HG03066 (cell line): Measurements from ENCODE around the gene SKAP2.

Experiments
- ATAC-seq: cut with Tn5 transposase; IDR thresholded peaks from one replicate; pipeline ENCODE4 v1.9.1; 2021; ENCODE audit warnings: low read depth; ENCODE audit not compliant: unreplicated experiment

SKAP2 gene

DNA sequence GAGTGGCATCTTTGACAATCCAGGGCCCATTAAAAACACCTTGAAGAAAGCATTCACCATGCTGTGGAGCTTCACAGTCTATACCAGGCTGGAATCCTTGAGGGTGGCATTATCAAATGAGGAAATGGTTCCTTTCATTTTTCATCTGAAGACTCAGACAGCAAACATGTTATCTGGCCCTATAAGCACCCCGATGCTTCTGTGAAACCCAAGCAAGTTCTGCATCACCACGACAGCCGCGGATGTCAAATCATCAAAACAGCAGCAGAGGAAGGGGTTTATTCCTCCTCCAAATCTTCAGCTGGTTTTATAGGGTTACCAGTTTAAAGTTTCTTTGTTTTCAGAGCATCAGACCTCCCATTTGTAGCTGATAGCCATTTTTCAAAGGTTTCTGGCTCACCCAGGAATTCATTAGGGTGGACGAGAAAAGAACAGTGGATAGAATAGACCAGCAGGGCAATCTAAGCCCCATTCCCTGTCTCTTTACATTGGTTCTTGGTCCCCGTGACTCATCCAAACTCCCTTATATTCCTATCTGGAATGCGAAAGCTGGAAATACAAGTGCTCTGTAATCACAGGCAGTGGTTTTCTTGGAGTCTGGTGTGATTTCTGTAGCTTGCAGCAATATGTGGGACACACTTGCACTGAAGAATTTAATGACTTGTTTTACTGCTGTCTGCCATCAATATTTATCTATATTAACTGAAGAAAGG lies 217.9 kb downstream of the SKAP2 start:
- ATAC-seq = no peak

DNA sequence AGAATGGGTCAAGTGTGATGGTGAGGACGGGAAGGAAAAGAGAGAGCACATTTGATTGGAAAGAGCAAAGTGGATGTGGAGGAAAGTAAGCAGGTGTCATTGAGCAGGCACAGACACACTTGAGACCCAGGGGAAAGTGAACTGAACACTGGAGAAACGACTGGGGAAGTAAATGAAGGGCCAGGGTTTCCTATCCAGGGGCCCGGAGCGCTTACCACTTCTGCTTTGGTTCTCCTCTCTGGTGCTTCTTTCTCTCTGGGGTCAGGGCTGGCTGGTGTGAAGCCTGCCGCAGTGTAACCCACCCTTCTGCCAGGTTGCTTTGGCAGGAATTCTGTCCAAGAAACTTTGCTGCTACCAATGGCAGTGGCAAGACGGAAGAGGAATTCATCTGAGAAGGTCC lies 219.3 kb downstream of the SKAP2 start:
- ATAC-seq = no peak

DNA sequence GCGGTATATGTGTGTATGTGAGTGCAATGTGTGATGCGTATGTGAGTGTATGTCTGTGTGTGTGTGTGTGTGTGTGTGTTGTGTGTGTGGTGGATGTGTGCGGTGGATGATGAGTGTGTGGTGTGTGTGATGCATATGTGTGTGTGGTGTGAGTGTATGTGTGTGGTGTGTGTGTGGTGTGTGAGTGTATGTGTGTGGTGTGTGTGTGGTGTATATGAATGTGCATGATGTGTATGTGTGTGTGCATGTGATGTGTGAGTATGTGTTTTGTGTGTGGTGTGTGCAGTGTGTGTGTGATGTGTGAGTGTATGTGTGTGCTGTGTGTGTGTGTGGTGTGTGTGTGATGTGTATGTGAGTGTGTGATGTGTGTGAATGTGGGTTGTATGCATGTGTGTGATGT lies 222.0 kb downstream of the SKAP2 start:
- no peak for ATAC-seq

DNA sequence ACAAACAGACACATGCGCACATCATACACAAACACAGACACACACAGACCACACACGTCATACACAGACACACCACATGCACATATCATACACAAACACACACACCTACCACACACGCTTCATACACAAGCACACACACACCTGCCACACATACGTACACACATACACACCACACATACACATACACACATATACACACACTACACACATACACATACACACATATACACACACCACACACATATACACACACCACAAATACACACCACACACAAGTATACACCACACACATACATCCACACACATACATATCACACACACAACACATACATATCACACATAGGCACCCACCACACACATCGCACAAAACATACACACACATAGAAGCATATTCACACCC lies 224.7 kb downstream of the SKAP2 start:
- ATAC-seq = no peak

DNA sequence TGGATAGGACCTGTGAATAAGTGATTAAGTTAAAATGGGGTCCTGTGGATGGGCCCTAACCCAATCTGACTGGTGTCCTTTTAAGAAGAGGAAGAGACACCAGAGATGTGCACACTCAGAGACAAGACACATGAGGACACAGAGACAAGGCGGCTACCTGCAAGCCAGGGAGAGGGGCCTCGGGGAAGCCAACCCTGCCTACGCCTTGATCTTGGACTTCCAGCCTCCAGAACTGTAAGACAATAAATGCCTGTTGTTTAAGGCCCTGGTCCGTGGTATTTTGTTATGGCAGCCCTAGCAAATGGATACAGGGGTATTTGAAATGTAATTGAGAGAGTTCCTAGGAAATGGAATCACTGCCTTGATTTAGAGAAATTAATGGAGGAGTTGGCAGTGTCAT lies 225.3 kb downstream of the SKAP2 start:
- ATAC-seq = no peak

DNA sequence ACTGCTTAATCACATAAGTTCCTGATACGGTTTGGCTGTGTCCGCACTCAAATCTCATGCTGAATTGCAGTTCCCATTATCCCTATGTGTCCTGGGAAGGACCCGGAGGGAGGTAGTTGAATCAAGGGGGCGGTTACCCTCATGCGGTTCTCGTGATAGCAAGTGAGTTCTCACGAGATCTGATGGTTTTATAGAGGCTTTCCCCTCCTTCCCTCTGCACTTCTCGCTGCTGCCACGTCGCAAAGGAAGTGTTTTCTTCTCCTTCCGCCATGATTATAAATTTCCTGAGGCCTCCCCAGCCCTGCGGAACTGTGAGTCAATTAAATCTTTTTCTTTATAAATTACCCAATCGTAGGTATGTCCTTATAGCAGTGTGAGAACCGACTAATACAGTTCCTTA lies 226.2 kb downstream of the SKAP2 start:
- no peak for ATAC-seq

DNA sequence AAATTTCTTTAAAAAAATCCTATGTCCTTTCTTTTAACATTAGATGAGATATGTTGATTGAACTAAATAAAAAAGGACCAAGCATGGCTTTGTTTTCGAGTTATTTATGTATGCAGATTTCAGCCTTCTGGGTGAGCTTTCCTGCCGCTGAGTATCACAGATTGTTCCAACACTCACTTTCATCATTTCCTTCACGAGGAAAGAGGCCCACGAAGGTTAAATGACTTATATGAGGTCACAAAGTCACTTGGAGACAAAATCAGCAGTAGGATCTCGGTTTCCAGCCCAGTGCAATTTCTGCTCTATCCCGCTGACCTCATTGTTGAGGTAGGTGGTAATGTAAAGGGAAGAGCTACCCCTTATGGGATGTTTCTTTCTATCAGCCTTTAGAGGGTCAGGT lies 226.8 kb downstream of the SKAP2 start:
- no peak for ATAC-seq

DNA sequence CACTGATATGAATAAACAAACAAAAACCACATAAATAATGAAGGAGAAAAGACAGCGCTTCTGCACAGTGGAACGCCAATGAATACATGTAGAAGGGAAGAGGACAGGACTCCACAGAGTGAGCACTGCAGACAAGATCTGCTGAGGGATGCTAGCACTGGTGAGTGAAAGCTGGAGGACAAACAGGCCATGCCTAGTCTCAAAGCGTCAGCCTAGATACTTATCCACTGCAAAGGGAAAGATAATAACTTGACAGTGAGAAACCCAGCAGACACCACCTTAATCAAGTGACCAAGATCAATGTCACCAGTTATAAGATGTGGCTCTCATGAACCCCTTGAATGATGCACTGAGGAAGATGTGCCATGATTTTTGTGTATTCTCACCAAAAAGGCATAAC lies 227.6 kb downstream of the SKAP2 start:
- ATAC-seq = no peak

DNA sequence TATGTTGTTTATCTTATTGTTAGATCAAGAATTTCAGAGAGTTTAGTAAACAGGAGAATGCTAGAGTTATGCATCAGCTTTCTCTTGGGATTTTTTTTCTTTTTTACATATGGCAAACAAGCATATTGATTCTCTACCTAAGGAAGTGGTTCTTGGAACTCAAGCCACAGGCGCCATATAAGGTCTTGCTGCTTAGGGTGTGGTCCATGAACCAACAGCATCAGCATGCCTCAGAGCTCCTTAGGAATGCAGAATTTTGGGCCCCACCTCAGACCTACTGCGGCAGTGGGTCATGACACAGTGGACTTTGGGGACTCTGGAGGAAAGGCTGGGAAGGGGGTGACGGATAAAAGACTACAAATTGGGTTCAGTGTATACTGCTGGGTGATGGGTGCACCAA lies 230.8 kb downstream of the SKAP2 start:
- ATAC-seq = no peak

DNA sequence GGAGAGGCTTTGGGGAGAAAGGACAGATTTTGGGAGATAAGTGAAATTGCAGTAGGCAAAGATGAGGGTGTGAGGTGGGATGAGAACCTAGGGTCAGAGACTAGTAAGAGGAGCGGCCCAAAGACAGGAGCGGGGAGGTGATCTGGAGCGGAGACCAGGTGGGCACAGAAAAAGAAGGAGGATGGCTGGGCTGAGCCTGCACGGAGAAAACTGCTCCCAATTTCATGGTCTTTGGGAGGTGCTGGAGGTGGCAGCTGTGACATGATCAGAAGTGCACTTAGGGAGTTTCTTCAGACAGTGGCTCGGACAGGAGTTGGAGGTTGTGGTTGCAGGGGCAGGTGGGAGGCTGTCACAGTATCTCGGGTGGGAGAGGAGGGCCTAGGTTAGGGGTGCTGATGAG lies 232.8 kb downstream of the SKAP2 start:
- no peak for ATAC-seq

DNA sequence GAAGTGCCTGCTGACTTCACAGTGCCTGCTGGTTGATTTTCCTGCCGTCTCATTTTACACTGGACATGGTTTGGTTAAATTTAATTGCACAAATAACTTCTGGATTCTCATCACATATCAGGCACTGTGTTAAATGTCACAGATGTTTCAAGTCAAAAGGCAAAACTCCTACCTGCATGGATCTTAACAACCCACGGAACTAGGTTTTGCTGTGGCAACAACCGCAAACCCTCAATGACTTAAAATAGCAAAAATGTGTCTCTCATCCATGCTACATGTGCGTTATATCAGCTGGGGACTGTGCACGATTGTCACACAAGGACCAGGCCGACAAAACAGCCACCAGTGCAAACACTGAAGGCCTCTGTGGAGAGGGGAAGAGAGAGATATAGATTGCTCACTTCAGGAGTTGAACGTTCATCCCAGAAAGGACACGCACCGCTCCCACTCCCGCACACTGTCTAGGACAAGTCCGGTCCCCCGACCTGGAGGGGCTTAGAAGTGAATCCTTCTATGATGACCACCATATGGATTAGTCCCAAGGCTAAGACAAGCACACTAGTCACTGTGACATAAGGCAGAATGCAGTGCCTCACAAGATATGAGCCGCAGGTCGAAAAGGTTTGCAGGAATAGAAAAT lies 233.3 kb downstream of the SKAP2 start:
- ATAC-seq = no peak

DNA sequence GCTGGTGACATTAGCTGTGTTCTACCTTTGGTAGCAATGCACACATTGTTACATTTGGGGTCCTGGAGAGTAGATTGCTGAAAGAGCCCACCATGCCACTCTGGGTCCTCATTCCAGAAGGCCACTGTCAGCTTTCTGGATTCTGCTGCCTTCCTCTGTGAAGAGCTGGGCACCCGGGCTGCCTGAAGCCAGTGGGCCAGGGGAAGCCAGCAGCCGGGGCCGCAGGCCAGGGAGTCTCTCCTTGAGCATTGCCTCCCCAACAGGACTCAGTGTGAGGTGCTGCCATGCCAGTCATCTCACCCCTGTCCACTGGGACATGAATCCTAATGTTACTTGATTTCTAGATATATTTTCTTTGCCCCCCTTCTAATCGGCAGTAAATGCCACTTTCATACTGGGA lies 234.0 kb downstream of the SKAP2 start:
- ATAC-seq = no peak

DNA sequence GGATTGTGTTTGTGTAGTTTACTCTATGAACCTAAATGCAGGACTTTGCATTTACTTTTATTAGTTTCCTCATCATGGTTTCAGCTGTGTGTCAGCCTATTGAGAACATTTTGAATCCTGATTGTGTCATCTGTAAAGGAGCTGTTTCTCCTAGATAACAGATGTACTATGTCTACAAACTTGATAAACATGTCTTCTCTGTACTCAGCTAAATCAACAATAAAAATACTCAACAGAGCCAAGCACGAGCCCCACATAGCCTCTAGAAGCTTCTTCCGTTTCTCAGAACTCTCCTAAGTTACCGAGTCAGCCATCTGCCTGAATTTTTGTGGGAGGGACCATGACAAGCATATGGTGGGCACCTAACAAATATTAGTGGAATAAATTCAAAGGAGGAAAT lies 234.7 kb downstream of the SKAP2 start:
- ATAC-seq = no peak

DNA sequence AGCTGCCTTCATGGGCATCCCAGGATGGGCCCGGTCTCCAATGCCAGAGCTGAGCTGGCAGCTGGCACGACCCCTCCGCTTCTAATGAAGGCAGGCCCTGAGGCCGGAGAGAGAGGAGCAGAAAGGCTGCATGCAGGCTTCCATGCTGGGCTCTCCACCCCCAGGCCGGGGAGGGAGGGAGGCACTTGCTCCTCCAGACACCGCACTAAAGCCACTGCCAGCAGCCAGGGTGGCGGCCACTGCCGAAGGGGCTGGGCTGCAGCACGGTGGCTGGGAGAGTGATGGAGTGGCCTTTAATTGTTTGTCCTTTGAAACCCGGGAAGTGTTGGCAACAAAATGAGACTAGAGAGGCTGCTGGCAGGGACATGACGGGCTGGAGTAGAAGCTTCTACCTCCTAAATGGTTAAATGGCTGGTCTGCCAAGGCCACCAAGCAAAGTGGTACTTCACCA lies 236.5 kb downstream of the SKAP2 start:
- ATAC-seq = no peak

DNA sequence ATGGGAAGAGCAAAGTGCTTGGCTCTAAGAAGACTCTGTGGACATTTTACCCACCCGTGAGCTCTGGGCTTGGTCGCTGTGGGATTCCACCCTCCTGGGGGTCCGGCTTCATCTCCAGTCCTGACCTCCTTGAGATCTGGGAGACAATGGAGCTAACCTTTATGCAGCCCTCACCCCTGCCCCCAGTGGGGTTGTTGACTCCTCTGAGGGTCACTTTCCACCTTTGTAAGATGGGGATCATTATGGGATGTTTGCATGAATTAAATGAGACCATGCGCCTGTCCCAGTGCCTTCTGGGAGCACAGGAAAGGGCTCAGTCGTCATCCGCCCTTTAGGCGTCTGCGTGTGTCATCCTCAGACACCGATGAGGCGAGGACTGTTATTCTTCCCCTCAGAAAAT lies 237.2 kb downstream of the SKAP2 start:
- ATAC-seq = no peak

DNA sequence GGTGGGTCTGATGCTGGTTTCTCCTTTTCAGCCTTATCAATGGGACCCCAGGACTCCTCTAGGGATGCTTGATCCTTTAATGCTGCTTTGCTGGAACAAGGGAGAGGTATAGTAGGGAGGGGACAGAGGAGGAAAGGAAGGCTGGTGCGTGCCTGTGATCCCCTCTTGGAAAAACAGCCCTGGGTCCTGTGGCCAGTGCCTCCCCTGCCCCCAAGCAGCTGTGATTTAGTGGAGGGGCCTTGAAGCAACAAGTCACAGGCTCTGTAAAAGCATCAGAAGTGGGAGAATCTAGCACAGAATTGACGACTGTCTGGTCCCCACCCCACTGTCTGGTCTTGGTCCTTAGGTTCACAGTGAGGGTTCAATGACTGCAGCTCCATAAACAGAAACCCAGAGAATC lies 237.7 kb downstream of the SKAP2 start:
- ATAC-seq = no peak

DNA sequence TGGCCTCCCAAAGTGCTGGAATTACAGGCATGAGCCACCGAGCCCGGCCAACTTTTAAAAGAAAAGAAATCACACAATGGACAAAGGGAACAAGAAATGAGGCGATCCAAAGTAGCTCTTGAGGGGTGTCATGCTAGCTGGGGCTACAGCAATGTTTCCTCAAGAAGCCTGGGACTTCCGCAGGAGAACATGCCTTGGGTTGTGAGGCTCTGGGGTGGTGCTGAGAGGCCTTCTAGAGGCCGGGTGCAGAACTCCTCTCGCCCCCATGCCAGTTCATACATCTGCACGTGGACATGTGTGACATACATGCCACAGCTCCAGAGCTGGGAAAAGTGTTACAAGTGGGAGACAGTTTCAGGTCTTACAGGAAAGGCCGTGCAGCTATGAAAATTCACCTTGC lies 238.2 kb downstream of the SKAP2 start:
- no peak for ATAC-seq

DNA sequence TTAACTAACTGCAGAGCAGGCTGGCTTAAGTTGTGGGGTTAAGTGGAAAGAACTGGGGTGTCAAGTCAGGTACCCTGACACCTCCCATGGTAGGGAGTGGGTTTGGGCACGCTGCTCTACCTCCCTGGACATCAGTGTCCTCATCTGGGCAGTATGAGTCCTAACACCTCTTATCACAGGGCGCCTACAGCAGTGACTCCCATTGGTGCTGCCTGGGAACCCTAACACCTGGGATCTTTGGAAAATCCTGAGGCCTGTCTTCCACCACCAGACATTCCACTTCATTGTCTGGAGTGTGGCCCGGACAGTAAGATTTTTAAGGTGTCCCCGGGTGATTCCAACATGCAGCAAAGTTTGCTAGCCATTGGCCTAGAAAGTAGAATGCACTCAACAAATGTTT lies 239.1 kb downstream of the SKAP2 start:
- no peak for ATAC-seq

DNA sequence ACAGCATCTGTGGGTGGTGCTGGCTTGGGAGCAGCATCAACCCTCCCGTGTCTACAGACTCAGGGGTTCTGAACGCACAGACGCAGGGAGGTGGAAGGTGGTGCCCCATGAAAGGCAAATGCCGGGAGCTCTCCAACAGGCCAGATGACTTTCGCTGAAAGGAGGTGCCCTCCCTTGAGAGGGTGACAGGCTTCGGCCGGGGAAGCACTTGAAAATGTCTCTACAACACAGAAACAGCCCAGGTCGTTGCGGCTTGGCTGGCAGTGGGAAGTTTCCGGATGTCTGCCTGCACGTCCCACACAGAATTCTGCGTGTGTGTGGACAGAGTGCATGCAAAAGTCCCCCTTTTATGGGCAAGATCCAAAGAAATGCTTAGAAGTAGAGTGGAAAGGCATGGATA lies 239.6 kb downstream of the SKAP2 start:
- ATAC-seq = no peak

DNA sequence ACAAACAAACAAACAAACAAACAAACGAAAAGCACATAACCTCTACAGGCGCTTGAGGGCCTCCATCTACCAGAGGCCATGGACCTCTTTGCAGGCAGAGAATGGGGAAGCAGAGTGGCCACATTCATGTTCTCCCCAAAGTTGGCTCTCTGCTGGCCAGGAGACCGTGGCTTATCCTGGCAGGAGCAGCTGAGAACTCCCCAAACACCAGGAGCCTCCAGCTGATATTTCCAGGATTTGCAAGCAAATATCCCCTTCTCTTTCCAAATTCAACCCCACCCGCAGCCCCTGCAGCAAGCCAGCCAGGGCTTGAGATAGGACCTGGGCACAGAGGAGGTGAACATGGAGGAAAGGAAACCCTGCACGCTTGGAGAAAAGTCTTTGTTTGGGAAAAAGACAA lies 240.0 kb downstream of the SKAP2 start:
- no peak for ATAC-seq

DNA sequence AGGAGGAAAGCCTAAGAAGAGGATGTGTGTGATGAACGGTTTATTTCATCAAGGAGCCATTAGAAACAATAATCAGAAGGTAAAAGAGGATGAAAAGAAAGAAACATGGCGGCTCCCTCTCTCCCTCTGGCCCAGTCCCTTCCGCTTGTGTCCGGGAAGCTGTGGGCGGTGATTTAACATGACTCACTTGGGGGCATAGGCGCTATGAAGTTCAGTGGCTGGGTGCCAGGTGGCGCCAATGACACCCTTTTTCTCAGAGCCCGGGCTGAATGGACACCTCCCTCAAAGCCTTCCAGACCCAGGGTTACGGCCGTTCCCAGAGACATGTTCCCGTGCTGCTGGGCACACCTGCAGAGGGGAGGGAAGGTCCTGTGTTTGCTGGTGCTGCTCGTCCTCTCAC lies 244.0 kb downstream of the SKAP2 start:
- no peak for ATAC-seq

DNA sequence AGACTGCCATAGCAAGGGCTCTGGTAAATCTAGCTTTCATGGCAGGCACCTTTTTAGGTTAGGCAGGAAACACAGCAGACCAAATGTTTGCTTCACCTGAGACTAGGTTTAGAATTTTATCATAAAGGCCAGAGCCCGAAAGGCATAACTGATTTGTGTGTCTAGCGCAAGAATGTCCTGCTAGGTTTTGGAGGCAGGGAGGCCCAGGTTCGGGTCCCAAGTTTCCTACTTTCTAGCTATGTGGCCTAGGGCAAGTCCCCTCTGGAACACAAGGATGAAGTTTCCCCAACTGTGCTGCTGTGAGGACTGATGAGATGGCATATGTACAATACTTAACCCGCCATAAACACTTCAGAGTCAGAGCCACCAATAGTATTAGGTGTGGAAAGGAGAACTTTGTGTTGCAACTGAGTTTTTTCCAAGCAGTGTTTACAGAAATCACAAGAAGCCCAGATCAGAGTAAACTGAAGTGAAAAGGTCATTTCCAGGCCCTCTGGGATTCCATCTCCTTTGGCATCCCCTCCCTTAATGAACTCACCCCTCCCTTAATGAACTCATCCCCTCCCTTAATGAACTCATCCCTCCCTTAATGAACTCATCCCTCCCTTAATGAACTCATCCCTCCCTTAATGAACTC lies 244.9 kb downstream of the SKAP2 start:
- ATAC-seq = no peak
